ENCODE data around the gene ESPN.
A peak's percentile ranks its signal among the peaks of the same experiment; 100 is the strongest.

DNA sequence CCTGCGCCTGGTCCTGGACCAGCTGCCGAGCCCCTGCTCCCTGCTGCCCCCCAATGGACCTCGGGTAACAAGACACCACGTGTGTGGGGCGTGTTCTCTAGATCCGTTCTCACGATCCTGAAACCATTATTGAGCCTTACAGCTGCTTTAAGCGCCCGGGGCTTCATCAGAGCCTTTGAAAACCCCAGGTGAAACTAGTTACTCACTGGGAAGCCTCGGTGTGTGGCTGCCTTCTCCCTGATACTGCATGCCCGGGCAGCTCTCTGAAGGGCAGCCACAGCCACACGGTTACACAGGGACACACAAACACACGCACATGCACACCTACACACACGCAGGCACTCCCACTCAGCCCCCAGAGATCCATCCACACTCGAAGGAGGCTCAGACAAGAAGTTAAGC, 10.1 kb upstream of the ESPN start:
- TF ChIP-seq EZH2 (IDR thresholded peaks at IDR 0.05; ENCODE audit: borderline replicate concordance, low read length): no peak
- TF ChIP-seq, protein P1, sequence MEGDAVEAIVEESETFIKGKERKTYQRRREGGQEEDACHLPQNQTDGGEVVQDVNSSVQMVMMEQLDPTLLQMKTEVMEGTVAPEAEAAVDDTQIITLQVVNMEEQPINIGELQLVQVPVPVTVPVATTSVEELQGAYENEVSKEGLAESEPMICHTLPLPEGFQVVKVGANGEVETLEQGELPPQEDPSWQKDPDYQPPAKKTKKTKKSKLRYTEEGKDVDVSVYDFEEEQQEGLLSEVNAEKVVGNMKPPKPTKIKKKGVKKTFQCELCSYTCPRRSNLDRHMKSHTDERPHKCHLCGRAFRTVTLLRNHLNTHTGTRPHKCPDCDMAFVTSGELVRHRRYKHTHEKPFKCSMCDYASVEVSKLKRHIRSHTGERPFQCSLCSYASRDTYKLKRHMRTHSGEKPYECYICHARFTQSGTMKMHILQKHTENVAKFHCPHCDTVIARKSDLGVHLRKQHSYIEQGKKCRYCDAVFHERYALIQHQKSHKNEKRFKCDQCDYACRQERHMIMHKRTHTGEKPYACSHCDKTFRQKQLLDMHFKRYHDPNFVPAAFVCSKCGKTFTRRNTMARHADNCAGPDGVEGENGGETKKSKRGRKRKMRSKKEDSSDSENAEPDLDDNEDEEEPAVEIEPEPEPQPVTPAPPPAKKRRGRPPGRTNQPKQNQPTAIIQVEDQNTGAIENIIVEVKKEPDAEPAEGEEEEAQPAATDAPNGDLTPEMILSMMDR (conservative IDR thresholded peaks at IDR 0.05 in 1 of 2, IDR thresholded peaks at IDR 0.05 in 1 of 2; ENCODE audit: extremely low read depth in 1 of 2, insufficient read depth in 1 of 2, low read depth in 1 of 2, low read length in 2 of 2): peak; percentile 62 to 73
